Naive thymus-derived CD4-positive, alpha-beta T cell (primary cell): ENCODE data around the gene FGF4. TPM values are rescaled to one million over a fixed set of nuclear protein-coding genes. Genes with fewer than 3 reads are reported as not detected.

Experiments
- ATAC-seq: fragments of 150-1000 bp; cut with Tn5 transposase; 2 replicates; pipeline ENCODE4 v1.10.0; 2021; ENCODE audit warnings: mild to moderate bottlenecking, moderate library complexity
- CTCF ChIA-PET: fragments of 350-600 bp; sonication (Branson Sonifier 250); formaldehyde crosslinking; loops from one replicate; lab custom pipeline; 2021; ENCODE audit warnings: antibody characterized with exemption; lab: Charles Lee
- POLR2A ChIA-PET: fragments of 350-600 bp; sonication (Branson Sonifier 250); formaldehyde crosslinking; loops from one replicate; lab custom pipeline; 2021; ENCODE audit warnings: antibody characterized with exemption, inconsistent platforms; lab: Charles Lee
- DNase-seq, 9 donors: peaks; one replicate each; pipeline versions ENCODE4 v3.0.0 to v3.0.0-alpha.2; 2020 to 2022; ENCODE audit warnings: mixed read lengths in 1 of 9
- H3K27ac ChIP-seq: one replicate; pipeline ENCODE4 v1.7.0; 2013; ENCODE audit warnings: mild to moderate bottlenecking, low read depth, low read length, moderate library complexity
- H3K27me3 ChIP-seq, 2 donors: one replicate each; pipeline ENCODE4 v1.7.0; 2013; ENCODE audit warnings: low read length in 2 of 2, mild to moderate bottlenecking in 2 of 2, moderate library complexity in 2 of 2; ENCODE audit not compliant: control insufficient read depth in 2 of 2, insufficient read depth in 2 of 2
- H3K36me3 ChIP-seq, 3 experiments: 1 replicate in 2 of 3; 2 replicates in 1 of 3; pipeline ENCODE4 v1.7.0; 2013; ENCODE audit warnings: low read length in 3 of 3, mild to moderate bottlenecking in 3 of 3, moderate library complexity in 1 of 3; ENCODE audit not compliant: insufficient read depth in 3 of 3, control insufficient read depth in 2 of 3
- H3K4me1 ChIP-seq, 2 donors: one replicate each; pipeline ENCODE4 v1.7.0; 2013; ENCODE audit warnings: low read length in 2 of 2, mild to moderate bottlenecking in 2 of 2, moderate library complexity in 1 of 2; ENCODE audit not compliant: control insufficient read depth in 2 of 2, insufficient read depth in 2 of 2
- H3K4me3 ChIP-seq: 2 replicates; pipeline ENCODE4 v1.7.0; 2013; ENCODE audit warnings: mild to moderate bottlenecking, low read length
- H3K9me3 ChIP-seq, 3 experiments: 1 replicate in 2 of 3; 2 replicates in 1 of 3; pipeline ENCODE4 v1.7.0; 2013; ENCODE audit warnings: low read length in 3 of 3; ENCODE audit not compliant: control insufficient read depth in 2 of 3
- H3K27ac Mint-ChIP-seq, 9 donors: one replicate each; pipeline ENCODE4 v1.8.0; 2020 to 2022; ENCODE audit warnings: mixed read lengths in 9 of 9, mild to moderate bottlenecking in 8 of 9, moderate library complexity in 5 of 9, inconsistent platforms in 2 of 9
- H3K27me3 Mint-ChIP-seq, 5 donors: one replicate each; pipeline ENCODE4 v1.8.0; 2021 to 2022; ENCODE audit warnings: mixed read lengths in 5 of 5, mild to moderate bottlenecking in 1 of 5
- H3K36me3 Mint-ChIP-seq, 5 donors: one replicate each; pipeline ENCODE4 v1.8.0; 2020 to 2022; ENCODE audit warnings: mixed read lengths in 5 of 5, mild to moderate bottlenecking in 3 of 5, inconsistent platforms in 1 of 5
- H3K4me1 Mint-ChIP-seq, 7 donors: one replicate each; pipeline ENCODE4 v1.8.0; 2020 to 2022; ENCODE audit warnings: mixed read lengths in 7 of 7, mild to moderate bottlenecking in 3 of 7, inconsistent platforms in 1 of 7
- H3K4me3 Mint-ChIP-seq, 10 donors: one replicate each; pipeline ENCODE4 v1.8.0; 2020 to 2022; ENCODE audit warnings: mild to moderate bottlenecking in 10 of 10, mixed read lengths in 10 of 10, moderate library complexity in 6 of 10, inconsistent platforms in 2 of 10
- H3K9me3 Mint-ChIP-seq, 11 donors: one replicate each; pipeline ENCODE4 v1.8.0; 2020 to 2022; ENCODE audit warnings: mixed read lengths in 11 of 11, mild to moderate bottlenecking in 4 of 11, inconsistent platforms in 1 of 11, moderate library complexity in 1 of 11
- intact Hi-C, 2 donors: fragments of 100-400 bp; cut with micrococcal nuclease; formaldehyde crosslinking; loops; one replicate each; pipeline ENCODE4 v1.15.1; 2023
- polyA plus RNA-seq, 2 donors: library from polyadenylated mRNA; unstranded; fragments of 300-500 nt; fragmentation: Illumina TruSeq; gene quantifications; one replicate each; pipeline ENCODE4 v1.2.3, GENCODE V29; 2021
- total RNA-seq, 6 experiments: library from RNA in 5 of 6; stranded (reverse) in 5 of 6; gene quantifications; 1 replicate in 5 of 6; 2 replicates in 1 of 6; pipeline ENCODE4 v1.2.3 and lab custom pipeline; 2021 to 2026

Gene FGF4
- total and polyA plus RNA-seq, 7 experiments from 2014 or later, result not detected

- ChIA-PET CTCF (no interaction called here), POLR2A (no interaction called here)
- no peaks in the 10 kb centered on the region for H3K36me3 ChIP-seq
- no peak overlapping the region for H3K4me3 ChIP-seq
- H3K36me3 Mint-ChIP-seq, result no peaks in the 10 kb centered on the region
- H3K4me3 Mint-ChIP-seq, result no peak overlapping the region
- H3K27ac Mint-ChIP-seq, result no peak overlapping the region
- H3K27ac ChIP-seq, result no peak overlapping the region
- peaks cover 0 to 3% of the 10 kb centered on the region in 2 donors for H3K27me3 ChIP-seq
- no peaks in the 10 kb centered on the region for H3K4me1 Mint-ChIP-seq
- intact Hi-C loops, result no loop called here
- H3K9me3 Mint-ChIP-seq, result no peaks in the 10 kb centered on the region
- H3K27me3 Mint-ChIP-seq, result peaks cover 0 to 37% (median 10%) of the 10 kb centered on the region in 5 donors
- H3K4me1 ChIP-seq, result no peaks in the 10 kb centered on the region
- ATAC-seq, result no peak
- no peak for DNase-seq
- H3K9me3 ChIP-seq, result no peaks in the 10 kb centered on the region
Observed at GRCh38 chr11:69746140-69746539, 29.0 kb downstream of the FGF4 start.

GRCh38 chr11:69745201-69745600 lies 29.9 kb downstream of the FGF4 start:
- ChIA-PET CTCF (no interaction called here), POLR2A (no interaction called here)
- no peaks in the 10 kb centered on the region for H3K9me3 Mint-ChIP-seq
- Histone ChIP-seq H3K4me3 (no peak overlapping the region), H3K9me3 (no peaks in the 10 kb centered on the region), H3K27me3 (peaks cover 0 to 3% of the 10 kb centered on the region in 2 donors), H3K27ac (no peak overlapping the region), H3K4me1 (no peaks in the 10 kb centered on the region), H3K36me3 (no peaks in the 10 kb centered on the region)
- H3K4me1 Mint-ChIP-seq, result no peaks in the 10 kb centered on the region
- intact Hi-C loops, result no loop called here
- ATAC-seq (no peak), DNase-seq (no peak)
- H3K36me3 Mint-ChIP-seq, result no peaks in the 10 kb centered on the region
- H3K4me3 Mint-ChIP-seq, result no peak overlapping the region
- no peak overlapping the region for H3K27ac Mint-ChIP-seq
- H3K27me3 Mint-ChIP-seq, result peaks cover 0 to 34% (median 10%) of the 10 kb centered on the region in 5 donors

- Mint-ChIP-seq H3K36me3 (no peaks in the 10 kb centered on the region), H3K4me1 (no peaks in the 10 kb centered on the region), H3K27ac (no peak overlapping the region), H3K27me3 (peaks cover 0 to 34% (median 10%) of the 10 kb centered on the region in 5 donors), H3K9me3 (peaks cover 0 to 2% (median under 1%) of the 10 kb centered on the region in 11 donors), H3K4me3 (no peak overlapping the region)
- POLR2A ChIA-PET, result no interaction called here
- Histone ChIP-seq H3K9me3 (no peaks in the 10 kb centered on the region), H3K27ac (no peak overlapping the region), H3K27me3 (peaks cover 0 to 3% of the 10 kb centered on the region in 2 donors), H3K4me3 (no peak overlapping the region), H3K36me3 (no peaks in the 10 kb centered on the region), H3K4me1 (no peaks in the 10 kb centered on the region)
- intact Hi-C loops, result no loop called here
- ATAC-seq (no peak), DNase-seq (no peak)
- CTCF ChIA-PET, result no interaction called here
Observed at GRCh38 chr11:69744435-69744834, 30.7 kb downstream of the FGF4 start.

GRCh38 chr11:69734841-69735240 lies 40.3 kb downstream of the FGF4 start:
- no peaks in the 10 kb centered on the region for H3K36me3 ChIP-seq
- Mint-ChIP-seq H3K4me3 (no peak overlapping the region), H3K36me3 (peaks cover 0 to 20% (median 0%) of the 10 kb centered on the region in 5 donors), H3K27ac (no peak overlapping the region), H3K27me3 (peaks cover 0 to 43% (median 20%) of the 10 kb centered on the region in 5 donors), H3K9me3 (peaks cover 3 to 41% (median 17%) of the 10 kb centered on the region in 11 donors), H3K4me1 (no peaks in the 10 kb centered on the region)
- intact Hi-C loops, result no loop called here
- no peak overlapping the region for H3K4me3 ChIP-seq
- ChIA-PET POLR2A (no interaction called here), CTCF (no interaction called here)
- no peaks in the 10 kb centered on the region for H3K4me1 ChIP-seq
- no peaks in the 10 kb centered on the region for H3K27me3 ChIP-seq
- ATAC-seq, result no peak
- no peak overlapping the region for H3K27ac ChIP-seq
- peaks cover 0 to 3% (median 0%) of the 10 kb centered on the region in 3 experiments for H3K9me3 ChIP-seq
- no peak for DNase-seq

- peaks cover 0 to 47% (median 25%) of the 10 kb centered on the region in 5 donors for H3K27me3 Mint-ChIP-seq
- intact Hi-C loops, result no loop called here
- H3K4me1 Mint-ChIP-seq, result no peaks in the 10 kb centered on the region
Observed at GRCh38 chr11:69734367-69734766, 40.8 kb downstream of the FGF4 start.

GRCh38 chr11:69732910-69733309 lies 42.2 kb downstream of the FGF4 start:
- Histone ChIP-seq H3K27me3 (no peaks in the 10 kb centered on the region), H3K4me1 (no peaks in the 10 kb centered on the region), H3K9me3 (peaks cover 0 to 3% (median 0%) of the 10 kb centered on the region in 3 experiments), H3K36me3 (no peaks in the 10 kb centered on the region), H3K27ac (no peak overlapping the region), H3K4me3 (no peak overlapping the region)
- Mint-ChIP-seq H3K9me3 (peaks cover 3 to 30% (median 16%) of the 10 kb centered on the region in 11 donors), H3K4me3 (no peak overlapping the region), H3K4me1 (no peaks in the 10 kb centered on the region), H3K27ac (no peak overlapping the region), H3K36me3 (peaks cover 0 to 20% (median 0%) of the 10 kb centered on the region in 5 donors), H3K27me3 (peaks cover 0 to 60% (median 26%) of the 10 kb centered on the region in 5 donors)
- ChIA-PET POLR2A (no interaction called here), CTCF (no interaction called here)
- intact Hi-C loops, result no loop called here
- DNase-seq (no peak), ATAC-seq (no peak)

More at GRCh38 chr11:69734367-69734766, 40.8 kb downstream of the FGF4 start:
- no peaks in the 10 kb centered on the region for H3K4me1 ChIP-seq
- Mint-ChIP-seq H3K36me3 (peaks cover 0 to 20% (median 0%) of the 10 kb centered on the region in 5 donors), H3K4me3 (no peak overlapping the region), H3K9me3 (peaks cover 3 to 38% (median 16%) of the 10 kb centered on the region in 11 donors), H3K27ac (no peak overlapping the region)
- no peak overlapping the region for H3K4me3 ChIP-seq
- H3K27me3 ChIP-seq, result no peaks in the 10 kb centered on the region
- POLR2A ChIA-PET, result no interaction called here
- no peaks in the 10 kb centered on the region for H3K36me3 ChIP-seq
- H3K9me3 ChIP-seq, result peaks cover 0 to 3% (median 0%) of the 10 kb centered on the region in 3 experiments
- DNase-seq, result no peak
- no peak for ATAC-seq
- CTCF ChIA-PET, result no interaction called here
- no peak overlapping the region for H3K27ac ChIP-seq

- Histone ChIP-seq H3K36me3 (no peaks in the 10 kb centered on the region), H3K27ac (no peak overlapping the region), H3K9me3 (peaks cover 0 to 3% (median 0%) of the 10 kb centered on the region in 3 experiments), H3K4me3 (no peak overlapping the region), H3K4me1 (no peaks in the 10 kb centered on the region), H3K27me3 (no peaks in the 10 kb centered on the region)
- peaks cover 0 to 20% (median 0%) of the 10 kb centered on the region in 5 donors for H3K36me3 Mint-ChIP-seq
- intact Hi-C loops, result no loop called here
- POLR2A ChIA-PET, result no interaction called here
- no peak overlapping the region for H3K4me3 Mint-ChIP-seq
- ATAC-seq, result no peak
- no peak for DNase-seq
- CTCF ChIA-PET, result no interaction called here
- peaks cover 0 to 4% (median 0%) of the 10 kb centered on the region in 7 donors for H3K4me1 Mint-ChIP-seq
- no peak overlapping the region for H3K27ac Mint-ChIP-seq
- peaks cover 3 to 24% (median 12%) of the 10 kb centered on the region in 11 donors for H3K9me3 Mint-ChIP-seq
- H3K27me3 Mint-ChIP-seq, result peaks cover 6 to 75% (median 33%) of the 10 kb centered on the region in 5 donors
Observed at GRCh38 chr11:69731110-69731509, 44.0 kb downstream of the FGF4 start.
